H1 (cell line): ENCODE data around the gene BCL2L1. TPM values are rescaled to one million over a fixed set of nuclear protein-coding genes. Genes with fewer than 3 reads are reported as not detected.

Source experiments
- CTCF ChIA-PET: fragments of 300-600 bp; sonication (Branson Sonifier 250); formaldehyde crosslinking; loops from one replicate; lab custom pipeline; 2021; ENCODE audit not compliant: partially characterized antibody; lab: Charles Lee
- POLR2A ChIA-PET: fragments of 300-600 bp; sonication (Branson Sonifier 250); formaldehyde crosslinking; loops from one replicate; lab custom pipeline; 2021; ENCODE audit warnings: inconsistent platforms; ENCODE audit not compliant: partially characterized antibody; lab: Charles Lee
- DNase-seq, 2 experiments: peaks; one replicate each; pipeline versions ENCODE4 v3.0.0 to v3.0.0-alpha.2; 2010 to 2022; ENCODE audit warnings: low spot score in 2 of 2, low read depth in 1 of 2, mixed read lengths in 1 of 2
- FAIRE-seq: peaks from 2 replicates; lab custom pipeline; 2011; peaks lifted over from hg19 to GRCh38; lab: Jason Lieb, UNC
- H2AFZ ChIP-seq: 2 replicates; pipeline ENCODE4 v1.8.1; 2012; ENCODE audit warnings: low read length, inconsistent platforms
- H2AK5ac ChIP-seq: 2 replicates; pipeline ENCODE4 v1.6.1; 2013; ENCODE audit warnings: low read depth, low read length
- H2BK120ac ChIP-seq: replicated peaks from 2 replicates; pipeline ENCODE3; 2013; ENCODE audit warnings: low read depth, low read length, inconsistent platforms
- H2BK12ac ChIP-seq: 2 replicates; pipeline ENCODE4 v1.6.1; 2013; ENCODE audit warnings: low read depth, low read length
- H2BK15ac ChIP-seq: 2 replicates; pipeline ENCODE4 v1.6.1; 2013; ENCODE audit warnings: low read length
- H2BK20ac ChIP-seq: 2 replicates; pipeline ENCODE4 v1.6.1; 2013; ENCODE audit warnings: low read length
- H2BK5ac ChIP-seq: 2 replicates; pipeline ENCODE4 v1.6.1; 2013; ENCODE audit warnings: low read depth, low read length
- H3K14ac ChIP-seq: 2 replicates; pipeline ENCODE4 v1.6.1; 2013; ENCODE audit warnings: inconsistent platforms; ENCODE audit not compliant: insufficient read length
- H3K18ac ChIP-seq: 2 replicates; pipeline ENCODE4 v1.6.1; 2013; ENCODE audit warnings: low read length; ENCODE audit errors: extremely low read depth
- H3K23ac ChIP-seq: 2 replicates; pipeline ENCODE4 v1.6.1; 2013; ENCODE audit warnings: inconsistent platforms; ENCODE audit not compliant: insufficient read length
- H3K23me2 ChIP-seq: 2 replicates; pipeline ENCODE4 v1.6.1; 2013; ENCODE audit warnings: low read depth, low read length
- H3K27ac ChIP-seq: 2 replicates; pipeline ENCODE4 v1.6.1; 2011; ENCODE audit warnings: low read depth, low read length, inconsistent platforms
- H3K27me3 ChIP-seq, 4 experiments: replicated peaks in 1 of 4; 1 replicate in 1 of 4; 2 replicates in 3 of 4; pipeline versions ENCODE4 v1.6.1 to v1.8.1; 2011 to 2013; ENCODE audit warnings: low read length in 3 of 4, mild to moderate bottlenecking in 3 of 4, inconsistent platforms in 2 of 4, mixed read lengths in 2 of 4, moderate library complexity in 1 of 4; ENCODE audit not compliant: control insufficient read depth in 3 of 4, insufficient read depth in 3 of 4; ENCODE audit errors: extremely low read depth in 1 of 4
- H3K36me3 ChIP-seq, 4 experiments: 2 replicates each; pipeline versions ENCODE4 v1.6.1 to v1.8.1; 2011 to 2013; ENCODE audit warnings: mild to moderate bottlenecking in 4 of 4, low read length in 3 of 4, moderate library complexity in 2 of 4, control low read depth in 1 of 4, inconsistent platforms in 1 of 4; ENCODE audit not compliant: insufficient read depth in 4 of 4, control insufficient read depth in 2 of 4
- H3K4ac ChIP-seq: replicated peaks from 2 replicates; pipeline ENCODE3; 2013; ENCODE audit warnings: low read length, low read depth, mixed read lengths, inconsistent platforms; ENCODE audit not compliant: insufficient read length
- H3K4me1 ChIP-seq, 4 experiments: replicated peaks in 1 of 4; 1 replicate in 1 of 4; 2 replicates in 3 of 4; pipeline versions ENCODE4 v1.6.1 to v1.8.1; 2011 to 2013; ENCODE audit warnings: low read length in 3 of 4, inconsistent platforms in 2 of 4, mixed read lengths in 1 of 4; ENCODE audit not compliant: insufficient read depth in 4 of 4, control insufficient read depth in 3 of 4
- H3K4me2 ChIP-seq, 2 experiments: 2 replicates each; pipeline versions ENCODE4 v1.6.1 to v1.8.1; 2011 to 2013; ENCODE audit warnings: low read depth in 2 of 2, low read length in 2 of 2, control low read depth in 1 of 2, inconsistent platforms in 1 of 2, mild to moderate bottlenecking in 1 of 2; ENCODE audit not compliant: insufficient read depth in 1 of 2
- H3K4me3 ChIP-seq, 4 experiments: fragments of 200-600, 300-600 bp in 1 of 4; sonication (generic), shearing (Covaris generic), sonication (Bioruptor Twin) in 1 of 4; 2 replicates each; pipeline versions ENCODE4 v1.5.1 to v1.8.1; 2011 to 2016; ENCODE audit warnings: low read length in 4 of 4, low read depth in 3 of 4, control low read depth in 2 of 4, inconsistent platforms in 2 of 4, mild to moderate bottlenecking in 2 of 4, mixed read lengths in 1 of 4, moderate library complexity in 1 of 4; ENCODE audit not compliant: insufficient read depth in 2 of 4; ENCODE audit errors: extremely low read depth in 1 of 4
- H3K56ac ChIP-seq: replicated peaks from 2 replicates; pipeline ENCODE3; 2013; ENCODE audit warnings: low read depth, mild to moderate bottlenecking, mixed read lengths, low read length, inconsistent platforms; ENCODE audit not compliant: insufficient read length
- H3K79me1 ChIP-seq: 2 replicates; pipeline ENCODE4 v1.6.1; 2013; ENCODE audit warnings: low read depth, low read length, control low read depth
- H3K79me2 ChIP-seq, 2 experiments: 2 replicates each; pipeline versions ENCODE4 v1.6.1 to v1.8.1; 2012 to 2013; ENCODE audit warnings: low read length in 2 of 2, mild to moderate bottlenecking in 2 of 2, inconsistent platforms in 1 of 2; ENCODE audit not compliant: insufficient read depth in 2 of 2, control insufficient read depth in 1 of 2
- H3K9ac ChIP-seq, 4 experiments: replicated peaks in 1 of 4; 1 replicate in 1 of 4; 2 replicates in 3 of 4; pipeline versions ENCODE4 v1.6.1 to v1.8.1; 2011 to 2013; ENCODE audit warnings: low read depth in 3 of 4, low read length in 3 of 4, control low read depth in 2 of 4, mild to moderate bottlenecking in 2 of 4, moderate library complexity in 2 of 4, inconsistent platforms in 1 of 4; ENCODE audit errors: extremely low read depth in 1 of 4
- H3K9me3 ChIP-seq, 2 experiments: 2 replicates each; pipeline versions ENCODE4 v1.6.1 to v1.8.1; 2012 to 2013; ENCODE audit warnings: mild to moderate bottlenecking in 2 of 2, moderate library complexity in 2 of 2, control low read depth in 1 of 2, inconsistent platforms in 1 of 2, low read depth in 1 of 2, low read length in 1 of 2, mixed read lengths in 1 of 2; ENCODE audit not compliant: insufficient read depth in 2 of 2
- H4K20me1 ChIP-seq, 2 experiments: replicated peaks in 1 of 2; 2 replicates each; pipeline versions ENCODE3 to v1.8.1; 2011 to 2013; ENCODE audit warnings: inconsistent platforms in 2 of 2, low read length in 2 of 2, mild to moderate bottlenecking in 1 of 2; ENCODE audit not compliant: insufficient read depth in 2 of 2, control insufficient read depth in 1 of 2
- H4K5ac ChIP-seq: 2 replicates; pipeline ENCODE4 v1.6.1; 2013; ENCODE audit warnings: low read length, low read depth, mixed read lengths, inconsistent platforms; ENCODE audit not compliant: insufficient read length
- H4K8ac ChIP-seq: 2 replicates; pipeline ENCODE4 v1.8.0; 2013; ENCODE audit warnings: mild to moderate bottlenecking, moderate library complexity, low read length, inconsistent platforms; ENCODE audit not compliant: insufficient read depth; ENCODE audit errors: extremely low read depth
- H4K91ac ChIP-seq: replicated peaks from 2 replicates; pipeline ENCODE3; 2013; ENCODE audit warnings: low read length, mixed read lengths, inconsistent platforms; ENCODE audit not compliant: insufficient read length
- EGR1 ChIP-seq: IDR thresholded peaks from 2 replicates; pipeline ENCODE4 v1.6.1; 2011; ENCODE audit warnings: low read depth, low read length, borderline replicate concordance
- EZH2 ChIP-seq: fragments of 200-600 bp; sonication (generic); IDR thresholded peaks from 2 replicates; pipeline ENCODE4 v1.7.1; 2012; ENCODE audit warnings: low read depth, mild to moderate bottlenecking, moderate library complexity, low read length, inconsistent platforms; ENCODE audit not compliant: severe bottlenecking
- JUND ChIP-seq: IDR thresholded peaks from 2 replicates; pipeline ENCODE4 v1.6.1; 2011; ENCODE audit warnings: mild to moderate bottlenecking, improper control_type of control experiment, low read length
- SIRT6 ChIP-seq: IDR thresholded peaks from one replicate; pipeline ENCODE4 v1.7.1; 2012; ENCODE audit warnings: low read length, inconsistent platforms
- SP4 ChIP-seq: IDR thresholded peaks from 2 replicates; pipeline ENCODE4 v1.6.1; 2012; ENCODE audit warnings: low read length, inconsistent platforms
- SUZ12 ChIP-seq: fragments of 200-600 bp; sonication (generic); IDR thresholded peaks from 2 replicates; pipeline ENCODE4 v1.6.1; 2012; ENCODE audit warnings: mild to moderate bottlenecking, inconsistent platforms, low read length, moderate library complexity, mixed read lengths
- TAF1 ChIP-seq: IDR thresholded peaks from 2 replicates; pipeline ENCODE4 v1.6.1; 2011; ENCODE audit warnings: mild to moderate bottlenecking, low read depth, low read length
- TAF7 ChIP-seq: optimal IDR thresholded peaks from 2 replicates; pipeline ENCODE3; 2011; ENCODE audit warnings: low read depth, mild to moderate bottlenecking, inconsistent platforms, low read length, moderate library complexity, borderline replicate concordance
- TCF12 ChIP-seq: IDR thresholded peaks from 2 replicates; pipeline ENCODE4 v1.6.1; 2011; ENCODE audit warnings: low read depth, mild to moderate bottlenecking, low read length
- TEAD4 ChIP-seq: IDR thresholded peaks from 2 replicates; pipeline ENCODE4 v1.6.1; 2012; ENCODE audit warnings: low read depth, low read length, inconsistent platforms, mixed read lengths
- WGBS, 2 experiments: shearing (Covaris generic) in 1 of 2; methylation state at CpG; one replicate each; pipeline versions ENCODE4 v1.1.6 to v1.1.7; 2013 to 2015; ENCODE audit warnings: low lambda C conversion rate in 2 of 2, mixed read lengths in 2 of 2, inconsistent platforms in 1 of 2, low coverage in 1 of 2, missing lambda C conversion rate in 1 of 2; ENCODE audit not compliant: insufficient replicate concordance in 2 of 2, insufficient coverage in 1 of 2, insufficient read length in 1 of 2; ENCODE audit errors: extremely low coverage in 1 of 2, missing lambda C conversion rate in 1 of 2; 5-methylcytosine and 5-hydroxymethylcytosine counted together
- polyA plus RNA-seq, 7 experiments: library from polyadenylated mRNA; depleted of rRNA in 3 of 7; stranded (reverse) in 5 of 7; unstranded in 2 of 7; fragments of >200 nt in 5 of 7; fragments of 200-250 nt in 2 of 7; gene quantifications; 1 replicate in 5 of 7; 2 replicates in 1 of 7; 4 replicates in 1 of 7; pipeline versions ENCODE4 v1.2.1 to v1.2.3, GENCODE V29; 2011 to 2013; ENCODE audit warnings: missing spikeins in 2 of 7, mixed read lengths in 2 of 7
- total RNA-seq: library from RNA; stranded (reverse); fragmentation: NEBNext Ultra II Directional; extraction: Animal tissue kit (Norgen Biotek cat#: 25700); gene quantifications from 2 replicates; pipeline ENCODE4 v1.2.1, GENCODE V29; 2021
- TF ChIP-seq, protein P1 (sequence below): IDR thresholded peaks from 2 replicates; pipeline ENCODE4 v1.6.1; 2012; ENCODE audit warnings: inconsistent platforms
- TF ChIP-seq, protein P2 (sequence below): IDR thresholded peaks from 2 replicates; pipeline ENCODE4 v1.6.1; 2012; ENCODE audit warnings: inconsistent platforms

The BCL2L1 gene
- total and polyA plus RNA-seq, 2 of the 8 experiments (the other 6 are each of a cell fraction or from before 2014, with no cell fraction given) = 64.9 to 66.1 TPM

DNA sequence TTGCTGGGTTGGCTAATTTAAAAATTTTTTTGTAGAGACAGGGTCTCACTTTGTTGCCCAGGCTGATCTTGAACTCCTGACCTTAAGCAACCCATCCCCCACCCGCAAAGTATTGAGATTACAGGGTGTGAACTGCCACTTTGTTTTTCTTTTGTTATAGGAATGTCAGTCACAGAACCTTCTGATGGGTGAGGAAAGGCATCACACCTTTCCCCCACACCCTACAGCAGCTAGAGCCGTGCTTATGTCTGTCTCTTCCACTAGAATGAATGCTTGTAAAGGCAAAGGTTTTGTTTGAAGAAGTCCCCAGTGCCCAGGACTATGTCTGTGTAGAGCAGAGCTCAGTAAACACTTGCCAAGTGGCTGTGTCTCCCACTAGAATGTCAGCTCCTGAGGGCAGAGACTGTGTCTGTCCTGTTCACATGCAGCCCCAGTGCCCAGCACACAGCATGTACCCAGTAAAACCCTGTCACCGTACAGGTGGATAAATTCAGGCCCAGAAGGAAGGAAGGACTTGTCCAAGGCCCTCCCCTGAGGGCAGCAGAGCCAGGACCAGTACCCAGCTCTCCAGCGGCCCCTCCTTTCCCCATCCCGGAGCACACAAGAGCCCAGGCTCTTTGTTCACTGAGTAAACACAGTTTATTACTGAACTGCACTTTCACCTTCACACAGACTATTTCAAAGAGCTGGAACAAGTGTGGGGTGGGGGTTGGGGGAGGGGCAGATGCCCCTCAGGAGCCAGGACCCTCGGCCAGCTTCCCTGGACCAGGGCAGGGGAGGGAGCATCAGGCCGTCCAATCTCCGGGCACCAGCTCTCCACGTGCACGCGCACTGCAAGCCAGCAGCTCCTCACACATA lies 58.6 kb downstream of the BCL2L1 start:
- Histone ChIP-seq H2AK5ac (no peak overlapping the region), H3K79me2 (no peaks in the 10 kb centered on the region), H2BK5ac (no peak overlapping the region), H3K23me2 (peaks cover 5% of the 10 kb centered on the region; the same call in 1 of the 2 replicates), H3K14ac (no peak overlapping the region), H4K91ac (no peak overlapping the region), H3K9ac (no peak overlapping the region), H3K4me2 (no peak overlapping the region), H4K20me1 (peaks cover 0 to 3% of the 10 kb centered on the region in 2 experiments), H3K9me3 (no peaks in the 10 kb centered on the region), H3K27ac (no peak overlapping the region), H3K23ac (no peak overlapping the region), H3K4me1 (peaks cover 0 to 7% (median 5%) of the 10 kb centered on the region in 4 experiments; a peak in 5 of 7 replicates), H3K4ac (no peak overlapping the region), H2BK20ac (no peak overlapping the region), H2BK15ac (no peak overlapping the region), H4K8ac (no peak overlapping the region), H3K4me3 (no peak overlapping the region), H2BK120ac (no peak overlapping the region), H3K56ac (no peak overlapping the region), H2BK12ac (no peak overlapping the region), H2AFZ (no peak overlapping the region), H3K18ac (no peak overlapping the region), H4K5ac (no peak overlapping the region), H3K79me1 (no peaks in the 10 kb centered on the region), H3K27me3 (no peaks in the 10 kb centered on the region), H3K36me3 (peaks cover 0 to 13% (median 6%) of the 10 kb centered on the region in 4 experiments; a peak in 4 of 8 replicates)
- POLR2A ChIA-PET = interaction anchor here (1.0 to 7.2 kb wide), 8 partner anchors 10 to 143 kb away, joined by 3 to 108 read pairs (median 4); partner anchors contain the start of gene BCL2L1
- FAIRE-seq (no peak), DNase-seq (no peak)
- CTCF ChIA-PET = interaction anchor here (0.9 to 5.8 kb wide), 13 partner anchors 9 to 170 kb away, joined by 3 to 52 read pairs (median 5); partner anchors contain the start of gene BCL2L1
- WGBS, 2 experiments = 91% methylated on average over 9 of the region's 11 CpGs; no CpG with 5 or more reads in 1 of the 2 experiments
- no peak for TF ChIP-seq SIRT6
- TF ChIP-seq SUZ12 = no peak
- TF ChIP-seq EGR1 = no peak
- no peak for TF ChIP-seq TEAD4
- TF ChIP-seq SP4 = no peak
- TF ChIP-seq, protein P1, sequence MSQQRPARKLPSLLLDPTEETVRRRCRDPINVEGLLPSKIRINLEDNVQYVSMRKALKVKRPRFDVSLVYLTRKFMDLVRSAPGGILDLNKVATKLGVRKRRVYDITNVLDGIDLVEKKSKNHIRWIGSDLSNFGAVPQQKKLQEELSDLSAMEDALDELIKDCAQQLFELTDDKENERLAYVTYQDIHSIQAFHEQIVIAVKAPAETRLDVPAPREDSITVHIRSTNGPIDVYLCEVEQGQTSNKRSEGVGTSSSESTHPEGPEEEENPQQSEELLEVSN = no peak
- no peak for TF ChIP-seq TCF12
- TF ChIP-seq, protein P2, sequence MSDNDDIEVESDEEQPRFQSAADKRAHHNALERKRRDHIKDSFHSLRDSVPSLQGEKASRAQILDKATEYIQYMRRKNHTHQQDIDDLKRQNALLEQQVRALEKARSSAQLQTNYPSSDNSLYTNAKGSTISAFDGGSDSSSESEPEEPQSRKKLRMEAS = no peak
- TF ChIP-seq TAF1 = no peak
- TF ChIP-seq EZH2 = no peak
- no peak for TF ChIP-seq TAF7
- TF ChIP-seq JUND = no peak
